ENCODE data around the gene ADAMTS12.
A peak's percentile ranks its signal among the peaks of the same experiment; 100 is the strongest.

The ADAMTS12 gene

GRCh38 chr5:33641744-33642505 lies 249.9 kb downstream of the ADAMTS12 start:
- DNase-seq: no peak

- DNase-seq: no peak
Measured at GRCh38 chr5:33639474-33639873, 252.3 kb downstream of the ADAMTS12 start.

GRCh38 chr5:33637011-33637410 lies 254.8 kb downstream of the ADAMTS12 start:
- DNase-seq: no peak

DNA sequence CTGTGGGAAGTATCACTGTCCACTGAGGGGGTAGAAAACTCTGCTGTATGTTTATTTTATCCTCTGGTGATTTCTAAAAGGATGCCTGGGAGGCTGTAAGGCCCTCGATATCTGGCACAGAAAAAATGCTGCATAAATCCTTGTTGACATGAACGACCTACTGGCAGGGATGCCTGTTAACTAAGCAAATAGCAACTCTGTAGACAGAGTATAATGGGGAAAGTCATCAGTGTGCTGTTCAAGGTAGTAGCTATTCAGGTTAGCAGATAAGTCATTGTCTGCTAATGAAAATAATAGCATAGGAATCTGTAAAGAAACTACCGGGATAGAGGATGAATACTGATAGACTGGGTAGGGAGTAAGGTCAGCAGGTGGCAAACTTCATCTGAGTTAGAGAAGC lies 256.2 kb downstream of the ADAMTS12 start:
- no peak for DNase-seq

DNA sequence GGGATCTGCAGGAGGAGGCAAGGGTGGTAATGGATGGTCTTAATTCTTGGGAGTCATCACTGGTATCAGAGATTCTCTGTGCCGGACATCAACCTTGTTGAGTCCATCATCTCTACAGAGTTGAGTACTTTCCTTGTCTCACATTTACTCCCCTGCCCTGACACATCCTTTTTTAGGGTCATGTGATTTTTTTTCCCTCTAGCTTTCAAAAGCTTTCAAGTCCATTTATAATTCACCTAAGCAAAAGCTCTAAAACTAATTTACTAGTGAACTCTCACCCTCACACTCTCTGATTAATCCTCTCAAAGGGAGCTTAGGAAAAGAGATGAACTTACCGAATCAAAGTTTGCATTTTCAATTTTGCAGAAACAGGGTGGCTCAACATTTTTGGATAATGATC lies 258.1 kb downstream of the ADAMTS12 start:
- no peak for DNase-seq

- no peak for DNase-seq
Measured at GRCh38 chr5:33631786-33632185, 260.0 kb downstream of the ADAMTS12 start.

- no peak for DNase-seq
Measured at GRCh38 chr5:33631139-33631538, 260.7 kb downstream of the ADAMTS12 start.

DNA sequence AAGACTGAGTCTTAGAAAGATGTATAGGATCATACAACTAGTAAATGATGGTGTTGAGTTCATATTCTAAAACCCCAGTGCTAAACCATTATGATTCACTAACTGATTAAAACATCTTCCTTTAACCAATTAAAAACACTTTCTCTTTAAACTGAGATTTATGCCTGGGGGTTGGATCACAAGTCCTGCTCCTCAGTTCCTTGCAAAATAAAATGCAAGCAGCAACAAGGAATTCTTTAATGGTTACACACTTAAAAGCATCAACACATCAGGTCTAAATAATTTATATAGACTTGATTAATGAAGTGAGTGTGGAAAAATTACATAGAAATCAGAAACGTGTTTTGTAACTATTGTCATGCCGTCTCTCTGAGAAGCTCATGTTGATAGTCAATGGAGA lies 261.8 kb downstream of the ADAMTS12 start:
- DNase-seq: no peak

DNA sequence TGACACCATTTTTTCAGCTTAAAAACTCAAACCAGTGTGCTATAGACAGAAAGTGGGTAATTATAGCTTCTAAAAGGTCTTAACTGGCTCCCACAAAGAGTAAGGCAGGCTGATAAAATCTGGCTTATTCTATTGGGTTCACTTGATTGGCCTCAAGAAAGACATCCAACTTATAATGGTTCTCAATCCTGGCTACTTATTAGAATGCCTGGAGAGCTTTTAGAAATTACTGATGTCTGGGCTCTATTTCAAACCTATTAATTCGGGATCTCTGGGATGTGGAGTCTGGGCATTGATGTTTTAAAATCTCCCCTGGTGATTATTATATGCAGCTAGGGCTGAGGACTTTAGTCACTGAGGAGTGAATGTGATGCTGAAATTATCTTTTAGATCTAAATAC lies 263.0 kb downstream of the ADAMTS12 start:
- DNase-seq: no peak

- no peak for DNase-seq
Measured at GRCh38 chr5:33621514-33621913, 270.3 kb downstream of the ADAMTS12 start.

DNA sequence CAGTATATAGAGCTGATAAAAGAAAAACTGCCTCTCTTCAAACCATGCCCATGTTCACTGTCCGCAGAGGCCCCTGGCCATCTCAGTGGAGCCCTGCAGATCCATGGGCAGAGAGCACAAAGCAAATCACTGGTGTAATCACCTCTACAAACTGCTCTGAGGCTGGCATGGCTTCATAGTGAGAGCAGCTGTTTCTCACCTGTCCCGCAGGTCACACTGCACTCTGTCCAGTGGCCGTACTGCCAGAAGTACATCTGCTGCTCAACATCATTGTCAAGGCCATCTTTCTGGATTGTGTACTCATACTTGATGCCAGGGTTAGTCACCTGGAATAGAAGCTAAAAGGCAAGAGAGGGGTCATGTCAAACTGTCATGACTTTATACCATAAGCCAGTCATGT lies 277.8 kb downstream of the ADAMTS12 start:
- no peak for DNase-seq

DNA sequence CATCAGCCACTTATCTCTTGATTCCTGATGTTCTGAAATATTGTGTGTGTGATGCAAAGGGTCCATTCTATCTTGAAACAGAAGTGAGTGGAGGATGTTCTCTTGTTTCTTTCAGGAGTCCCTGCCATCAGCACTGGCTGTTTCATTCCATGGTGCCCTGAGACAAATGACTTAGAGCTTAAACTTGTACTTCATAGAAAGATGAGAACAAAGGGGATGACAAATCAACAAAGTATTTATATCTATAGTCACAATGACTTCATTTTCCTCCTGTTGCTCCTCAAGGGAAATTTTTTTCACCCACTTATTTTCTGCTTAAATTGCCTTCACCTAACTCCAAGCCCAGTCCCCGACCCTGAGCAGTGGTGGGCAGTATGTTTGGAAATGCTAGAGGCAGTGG lies 279.4 kb downstream of the ADAMTS12 start:
- no peak for DNase-seq

GRCh38 chr5:33611877-33612276 lies 279.9 kb downstream of the ADAMTS12 start:
- DNase-seq: no peak

- no peak for DNase-seq
Measured at GRCh38 chr5:33608344-33609041, 283.3 kb downstream of the ADAMTS12 start.

GRCh38 chr5:33604503-33604902 lies 287.3 kb downstream of the ADAMTS12 start:
- no peak for DNase-seq

GRCh38 chr5:33601881-33602280 lies 289.9 kb downstream of the ADAMTS12 start:
- no peak for DNase-seq

GRCh38 chr5:33595303-33595702 lies 296.5 kb downstream of the ADAMTS12 start:
- DNase-seq: no peak

- no peak for DNase-seq
Measured at GRCh38 chr5:33594006-33594405, 297.8 kb downstream of the ADAMTS12 start.

DNA sequence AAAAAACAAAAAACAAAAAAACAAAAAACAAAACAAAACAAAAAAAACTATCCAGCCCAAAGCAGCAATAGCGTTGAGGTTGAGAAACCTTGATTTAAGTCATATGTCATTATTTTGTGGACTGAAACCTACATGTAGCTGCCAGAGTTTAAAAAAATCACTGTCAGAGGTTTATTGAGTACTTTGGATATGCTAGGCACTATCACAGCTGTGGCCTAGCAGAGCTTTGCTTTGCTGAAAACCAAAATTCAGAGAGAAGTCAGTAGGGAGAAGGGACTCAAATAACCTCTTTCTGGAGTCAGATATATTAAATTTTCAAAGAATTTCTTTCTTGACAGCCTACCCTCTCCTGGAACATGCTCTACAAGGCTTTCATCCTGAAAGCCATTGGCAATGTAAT lies 299.5 kb downstream of the ADAMTS12 start:
- no peak for DNase-seq

GRCh38 chr5:33588654-33589372 lies 303.0 kb downstream of the ADAMTS12 start:
- DNase-seq: peak; percentile 30

DNA sequence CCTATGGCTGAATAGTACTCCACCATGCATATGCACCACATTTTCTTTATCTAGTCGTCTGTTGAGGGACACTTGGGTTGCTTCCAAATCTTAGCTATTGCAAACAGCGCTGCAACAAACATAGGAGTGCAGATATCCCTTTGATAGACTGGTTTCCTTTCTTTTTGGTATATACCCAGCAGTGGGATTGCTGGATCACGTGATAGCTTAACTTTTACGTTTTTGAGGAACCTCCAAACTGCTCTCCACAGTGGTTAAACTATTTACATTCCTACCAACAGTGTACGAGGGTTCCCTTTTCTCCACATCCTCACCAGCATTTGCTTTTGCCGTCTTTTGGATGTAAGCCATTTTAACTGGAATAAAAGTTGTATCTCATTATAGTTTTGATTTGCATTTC lies 308.5 kb downstream of the ADAMTS12 start:
- DNase-seq: no peak

- DNase-seq: no peak
Measured at GRCh38 chr5:33582417-33582816, 309.4 kb downstream of the ADAMTS12 start.

DNA sequence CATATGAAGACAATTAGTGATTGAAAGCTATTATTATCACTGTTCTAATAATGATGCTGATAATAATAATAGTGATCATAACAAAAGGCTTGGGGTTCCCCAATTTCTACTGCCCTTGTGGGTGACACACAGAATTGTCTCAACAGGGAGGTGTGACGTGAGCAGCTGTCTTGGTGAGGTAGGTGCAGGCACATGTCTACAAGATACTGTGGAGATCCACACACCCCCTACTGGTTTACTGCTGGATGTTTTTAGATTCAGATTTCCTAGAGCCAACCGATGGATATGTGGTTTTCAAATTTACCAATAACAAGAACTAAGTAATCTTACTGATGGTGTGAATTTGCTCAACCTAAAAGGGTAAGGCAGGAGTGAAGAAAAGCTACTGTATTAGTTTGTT lies 312.0 kb downstream of the ADAMTS12 start:
- DNase-seq: no peak

GRCh38 chr5:33579152-33579551 lies 312.6 kb downstream of the ADAMTS12 start:
- no peak for DNase-seq

All from suppressor macrophage treated with lipopolysaccharide for 4 hours (primary cell).